HepG2 (cell line): ENCODE results near the gene UBE2M. TPM values are rescaled to one million over a fixed set of nuclear protein-coding genes. Genes with fewer than 3 reads are reported as not detected.

Experiments used
- FOSL1 ChIP-seq: sonication (generic); formaldehyde crosslinking; IDR thresholded peaks from 2 replicates; pipeline ENCODE4 v1.9.0; 2021; ENCODE audit warnings: missing genetic modification reagents, borderline replicate concordance
- GATAD2A ChIP-seq: IDR thresholded peaks from 2 replicates; pipeline ENCODE4 v1.6.1; 2016
- HMG20A ChIP-seq: IDR thresholded peaks from 2 replicates; pipeline ENCODE4 v1.6.1; 2016; ENCODE audit warnings: borderline replicate concordance
- KDM3A ChIP-seq: IDR thresholded peaks from 2 replicates; pipeline ENCODE4 v1.6.1; 2018; ENCODE audit warnings: low read depth, missing compliant biosample characterization
- KMT2A ChIP-seq: sonication (generic); formaldehyde crosslinking; IDR thresholded peaks from 2 replicates; pipeline ENCODE4 v1.4.0; 2020; ENCODE audit warnings: missing genetic modification reagents
- POLR2G ChIP-seq: fragments of 200-400 bp; formaldehyde crosslinking; IDR thresholded peaks from 2 replicates; pipeline ENCODE4 v1.6.1; 2018; ENCODE audit warnings: mild to moderate bottlenecking, low read depth, low read length, moderate library complexity
- RORA ChIP-seq: sonication (generic); formaldehyde crosslinking; IDR thresholded peaks from 2 replicates; pipeline ENCODE4 v1.5.0; 2020; ENCODE audit warnings: mild to moderate bottlenecking, missing genetic modification reagents, moderate library complexity
- SOX5 ChIP-seq: IDR thresholded peaks from 2 replicates; pipeline ENCODE4 v1.6.1; 2016; ENCODE audit warnings: borderline replicate concordance
- SOX6 ChIP-seq, 2 experiments: fragments of 450-650 bp in 1 of 2; sonication (generic) in 1 of 2; formaldehyde crosslinking in 1 of 2; IDR thresholded peaks; 2 replicates each; pipeline versions ENCODE4 v1.4.0 to v1.6.1; 2017 to 2020; ENCODE audit warnings: antibody characterized with exemption in 1 of 2, mild to moderate bottlenecking in 1 of 2, missing genetic modification reagents in 1 of 2
- SSRP1 ChIP-seq: IDR thresholded peaks from 2 replicates; pipeline ENCODE4 v1.6.1; 2016; ENCODE audit warnings: control low read depth
- TAF1 ChIP-seq: sonication (generic); formaldehyde crosslinking; IDR thresholded peaks from 2 replicates; pipeline ENCODE4 v1.4.0; 2020; ENCODE audit warnings: missing genetic modification reagents
- ZNF34 ChIP-seq: sonication (generic); formaldehyde crosslinking; IDR thresholded peaks from 2 replicates; pipeline ENCODE4 v1.4.0; 2020; ENCODE audit warnings: mild to moderate bottlenecking, missing genetic modification reagents, borderline replicate concordance
- ZNF629 ChIP-seq: sonication (generic); formaldehyde crosslinking; conservative IDR thresholded peaks from 2 replicates; pipeline ENCODE4 v1.5.0; 2020; ENCODE audit warnings: missing genetic modification reagents
- polyA plus RNA-seq, 8 experiments: library from polyadenylated mRNA; depleted of rRNA in 3 of 8; stranded (reverse) in 7 of 8; unstranded in 1 of 8; fragments of >200 nt; fragmentation: Illumina TruSeq in 4 of 8; extraction: Trizol in 4 of 8; gene quantifications; 2 replicates each; pipeline versions ENCODE4 v1.2.1 to v1.2.3, GENCODE V29; 2011 to 2016; ENCODE audit warnings: low read depth in 4 of 8, missing spikeins in 1 of 8, mixed read lengths in 1 of 8; ENCODE audit not compliant: insufficient read depth in 1 of 8
- total RNA-seq, 5 experiments: library from RNA; depleted of rRNA; stranded (reverse); fragments of >200 nt; fragmentation: Illumina TruSeq; extraction: Trizol; gene quantifications; 2 replicates each; pipeline ENCODE4 v1.2.3, GENCODE V29; 2016; ENCODE audit warnings: low read depth in 1 of 5
- TF ChIP-seq, protein P1 (sequence below): sonication (generic); formaldehyde crosslinking; conservative IDR thresholded peaks from 2 replicates; pipeline ENCODE4 v1.4.0; 2020; ENCODE audit warnings: missing genetic modification reagents
- TF ChIP-seq, protein P2 (sequence below): sonication (generic); formaldehyde crosslinking; IDR thresholded peaks from 2 replicates; pipeline ENCODE4 v1.8.1; 2023; ENCODE audit warnings: mild to moderate bottlenecking, missing genetic modification reagents
- TF ChIP-seq, protein P3 (sequence below), 2 experiments: IDR thresholded peaks; 2 replicates each; pipeline ENCODE4 v1.6.1; 2011 to 2012; ENCODE audit warnings: low read length in 2 of 2, borderline replicate concordance in 1 of 2, low read depth in 1 of 2, mild to moderate bottlenecking in 1 of 2, moderate library complexity in 1 of 2
- TF ChIP-seq, protein P4 (sequence below): IDR thresholded peaks from 2 replicates; pipeline ENCODE4 v1.6.1; 2016; ENCODE audit warnings: control low read depth
- TF ChIP-seq, protein P5 (sequence below): sonication (generic); formaldehyde crosslinking; IDR thresholded peaks from 2 replicates; pipeline ENCODE4 v1.4.0; 2020; ENCODE audit warnings: missing genetic modification reagents, borderline replicate concordance

UBE2M gene
- total and polyA plus RNA-seq, 2 of the 13 experiments (the other 11 are each of a cell fraction or from before 2014, with no cell fraction given), result 36.2 to 50.3 TPM

DNA sequence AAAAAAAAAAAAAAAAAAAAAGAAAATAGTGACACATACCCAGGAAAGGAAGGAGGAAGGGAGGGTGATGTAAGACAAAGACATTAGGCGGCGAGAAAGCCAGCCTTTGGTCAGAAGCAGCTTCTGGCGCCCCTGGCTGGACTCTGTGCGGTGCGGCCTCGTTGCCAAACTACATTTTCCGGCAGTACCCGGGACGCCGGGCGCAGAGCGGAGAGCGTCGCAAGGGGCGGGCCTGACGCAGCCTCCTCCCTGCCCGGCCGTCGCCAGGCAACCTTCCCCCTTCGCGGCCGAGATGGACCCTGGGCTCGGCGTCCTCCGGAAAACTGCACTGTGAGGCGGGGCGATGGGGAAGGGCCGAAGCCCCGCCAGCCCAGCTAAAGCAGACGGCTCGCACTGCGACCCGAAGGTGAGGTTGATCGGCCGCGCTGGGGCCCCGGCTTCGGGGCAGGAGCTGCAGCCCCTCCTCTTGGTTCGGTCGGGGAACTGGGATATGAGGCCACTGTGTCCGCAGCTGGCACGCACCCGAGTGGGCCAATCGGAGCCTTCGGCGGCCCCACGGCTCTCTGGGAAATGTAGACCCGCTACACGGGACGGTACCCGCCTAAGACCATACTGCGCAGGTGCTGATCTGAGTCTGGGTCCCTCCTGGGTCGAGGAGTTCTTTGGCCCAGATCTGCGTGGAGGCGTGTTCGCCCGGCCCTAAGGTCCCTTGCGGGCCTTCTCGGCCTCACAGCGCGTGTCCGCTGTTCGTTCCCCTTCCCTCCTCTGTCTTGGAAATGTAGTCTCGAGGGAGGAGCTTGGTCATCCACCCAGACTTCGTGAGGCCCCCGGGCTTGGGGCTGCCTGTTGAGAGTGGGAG is 17.0 kb upstream of the UBE2M start (continued):
- TF ChIP-seq ZNF34 (CRISPR knock-in tag) (no peak), KDM3A (CRISPR knock-in tag) (peak; percentile 71; the same call in 1 of the 2 replicates), RORA (CRISPR knock-in tag) (no peak), FOSL1 (CRISPR knock-in tag) (peak; percentile 48; the same call in 1 of the 2 replicates), TAF1 (CRISPR knock-in tag) (peak; percentile 75), SSRP1 (peak; percentile 92), SOX6 (IDR thresholded peaks at IDR 0.05) (no peak), SOX6 (CRISPR knock-in tag; IDR thresholded peaks at IDR 0.05) (peak; percentile 60; the same call in 1 of the 2 replicates), HMG20A (CRISPR knock-in tag) (no peak), GATAD2A (CRISPR knock-in tag) (no peak; the same call in 1 of the 2 replicates), POLR2G (peak; percentile 91), ZNF629 (0 out of 2 replicates have a peak, but pooled peaks have one; percentile 54), KMT2A (CRISPR knock-in tag) (peak; percentile 58; the same call in 1 of the 2 replicates), SOX5 (CRISPR knock-in tag) (no peak)
- TF ChIP-seq, protein P1, sequence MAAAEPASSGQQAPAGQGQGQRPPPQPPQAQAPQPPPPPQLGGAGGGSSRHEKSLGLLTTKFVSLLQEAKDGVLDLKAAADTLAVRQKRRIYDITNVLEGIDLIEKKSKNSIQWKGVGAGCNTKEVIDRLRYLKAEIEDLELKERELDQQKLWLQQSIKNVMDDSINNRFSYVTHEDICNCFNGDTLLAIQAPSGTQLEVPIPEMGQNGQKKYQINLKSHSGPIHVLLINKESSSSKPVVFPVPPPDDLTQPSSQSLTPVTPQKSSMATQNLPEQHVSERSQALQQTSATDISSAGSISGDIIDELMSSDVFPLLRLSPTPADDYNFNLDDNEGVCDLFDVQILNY, result no peak; the same call in 1 of the 2 replicates
- TF ChIP-seq, protein P2, sequence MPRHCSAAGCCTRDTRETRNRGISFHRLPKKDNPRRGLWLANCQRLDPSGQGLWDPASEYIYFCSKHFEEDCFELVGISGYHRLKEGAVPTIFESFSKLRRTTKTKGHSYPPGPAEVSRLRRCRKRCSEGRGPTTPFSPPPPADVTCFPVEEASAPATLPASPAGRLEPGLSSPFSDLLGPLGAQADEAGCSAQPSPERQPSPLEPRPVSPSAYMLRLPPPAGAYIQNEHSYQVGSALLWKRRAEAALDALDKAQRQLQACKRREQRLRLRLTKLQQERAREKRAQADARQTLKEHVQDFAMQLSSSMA (CRISPR knock-in tag), result peak; percentile 83; the same call in 1 of the 2 replicates
- TF ChIP-seq, protein P3, sequence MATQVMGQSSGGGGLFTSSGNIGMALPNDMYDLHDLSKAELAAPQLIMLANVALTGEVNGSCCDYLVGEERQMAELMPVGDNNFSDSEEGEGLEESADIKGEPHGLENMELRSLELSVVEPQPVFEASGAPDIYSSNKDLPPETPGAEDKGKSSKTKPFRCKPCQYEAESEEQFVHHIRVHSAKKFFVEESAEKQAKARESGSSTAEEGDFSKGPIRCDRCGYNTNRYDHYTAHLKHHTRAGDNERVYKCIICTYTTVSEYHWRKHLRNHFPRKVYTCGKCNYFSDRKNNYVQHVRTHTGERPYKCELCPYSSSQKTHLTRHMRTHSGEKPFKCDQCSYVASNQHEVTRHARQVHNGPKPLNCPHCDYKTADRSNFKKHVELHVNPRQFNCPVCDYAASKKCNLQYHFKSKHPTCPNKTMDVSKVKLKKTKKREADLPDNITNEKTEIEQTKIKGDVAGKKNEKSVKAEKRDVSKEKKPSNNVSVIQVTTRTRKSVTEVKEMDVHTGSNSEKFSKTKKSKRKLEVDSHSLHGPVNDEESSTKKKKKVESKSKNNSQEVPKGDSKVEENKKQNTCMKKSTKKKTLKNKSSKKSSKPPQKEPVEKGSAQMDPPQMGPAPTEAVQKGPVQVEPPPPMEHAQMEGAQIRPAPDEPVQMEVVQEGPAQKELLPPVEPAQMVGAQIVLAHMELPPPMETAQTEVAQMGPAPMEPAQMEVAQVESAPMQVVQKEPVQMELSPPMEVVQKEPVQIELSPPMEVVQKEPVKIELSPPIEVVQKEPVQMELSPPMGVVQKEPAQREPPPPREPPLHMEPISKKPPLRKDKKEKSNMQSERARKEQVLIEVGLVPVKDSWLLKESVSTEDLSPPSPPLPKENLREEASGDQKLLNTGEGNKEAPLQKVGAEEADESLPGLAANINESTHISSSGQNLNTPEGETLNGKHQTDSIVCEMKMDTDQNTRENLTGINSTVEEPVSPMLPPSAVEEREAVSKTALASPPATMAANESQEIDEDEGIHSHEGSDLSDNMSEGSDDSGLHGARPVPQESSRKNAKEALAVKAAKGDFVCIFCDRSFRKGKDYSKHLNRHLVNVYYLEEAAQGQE (IDR thresholded peaks at IDR 0.05; ENCODE audit: borderline replicate concordance in 1 of 2, low read depth in 1 of 2, low read length in 2 of 2), result no peak; a peak in 1 of 4 replicates
- TF ChIP-seq, protein P4, sequence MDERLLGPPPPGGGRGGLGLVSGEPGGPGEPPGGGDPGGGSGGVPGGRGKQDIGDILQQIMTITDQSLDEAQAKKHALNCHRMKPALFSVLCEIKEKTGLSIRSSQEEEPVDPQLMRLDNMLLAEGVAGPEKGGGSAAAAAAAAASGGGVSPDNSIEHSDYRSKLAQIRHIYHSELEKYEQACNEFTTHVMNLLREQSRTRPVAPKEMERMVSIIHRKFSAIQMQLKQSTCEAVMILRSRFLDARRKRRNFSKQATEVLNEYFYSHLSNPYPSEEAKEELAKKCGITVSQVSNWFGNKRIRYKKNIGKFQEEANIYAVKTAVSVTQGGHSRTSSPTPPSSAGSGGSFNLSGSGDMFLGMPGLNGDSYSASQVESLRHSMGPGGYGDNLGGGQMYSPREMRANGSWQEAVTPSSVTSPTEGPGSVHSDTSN (CRISPR knock-in tag), result no peak
- TF ChIP-seq, protein P5, sequence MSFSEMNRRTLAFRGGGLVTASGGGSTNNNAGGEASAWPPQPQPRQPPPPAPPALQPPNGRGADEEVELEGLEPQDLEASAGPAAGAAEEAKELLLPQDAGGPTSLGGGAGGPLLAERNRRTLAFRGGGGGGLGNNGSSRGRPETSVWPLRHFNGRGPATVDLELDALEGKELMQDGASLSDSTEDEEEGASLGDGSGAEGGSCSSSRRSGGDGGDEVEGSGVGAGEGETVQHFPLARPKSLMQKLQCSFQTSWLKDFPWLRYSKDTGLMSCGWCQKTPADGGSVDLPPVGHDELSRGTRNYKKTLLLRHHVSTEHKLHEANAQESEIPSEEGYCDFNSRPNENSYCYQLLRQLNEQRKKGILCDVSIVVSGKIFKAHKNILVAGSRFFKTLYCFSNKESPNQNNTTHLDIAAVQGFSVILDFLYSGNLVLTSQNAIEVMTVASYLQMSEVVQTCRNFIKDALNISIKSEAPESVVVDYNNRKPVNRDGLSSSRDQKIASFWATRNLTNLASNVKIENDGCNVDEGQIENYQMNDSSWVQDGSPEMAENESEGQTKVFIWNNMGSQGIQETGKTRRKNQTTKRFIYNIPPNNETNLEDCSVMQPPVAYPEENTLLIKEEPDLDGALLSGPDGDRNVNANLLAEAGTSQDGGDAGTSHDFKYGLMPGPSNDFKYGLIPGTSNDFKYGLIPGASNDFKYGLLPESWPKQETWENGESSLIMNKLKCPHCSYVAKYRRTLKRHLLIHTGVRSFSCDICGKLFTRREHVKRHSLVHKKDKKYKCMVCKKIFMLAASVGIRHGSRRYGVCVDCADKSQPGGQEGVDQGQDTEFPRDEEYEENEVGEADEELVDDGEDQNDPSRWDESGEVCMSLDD (CRISPR knock-in tag), result no peak
